Measurements from ENCODE around the gene COTL1.
A peak's percentile ranks its signal among the peaks of the same experiment; 100 is the strongest.

COTL1 gene

DNA sequence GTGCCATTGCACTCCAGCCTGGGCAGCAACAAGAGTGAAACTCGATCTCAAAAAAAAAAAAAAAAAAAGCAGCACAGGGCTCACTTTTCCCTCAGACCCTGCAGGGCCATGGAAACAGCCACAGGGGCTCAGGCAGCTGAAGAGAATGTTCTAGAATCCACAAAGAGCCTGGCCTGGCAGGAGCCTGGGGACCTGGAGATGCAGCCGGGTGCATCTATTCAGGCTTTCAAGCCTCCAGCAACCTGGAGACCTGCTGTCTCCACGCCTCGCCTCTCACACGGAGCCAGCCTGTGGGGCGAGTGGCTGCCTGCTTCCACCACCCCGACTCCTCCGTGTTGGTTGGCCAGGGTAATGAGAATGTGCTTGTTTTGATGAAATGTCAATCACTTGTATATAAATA lies 69.4 kb downstream of the COTL1 start:
- DNase-seq: peak in 1 of 5 donors; percentile 30

- no peak for DNase-seq
Observed at GRCh38 chr16:84547546-84548061, 70.3 kb downstream of the COTL1 start.

- DNase-seq: no peak
Observed at GRCh38 chr16:84546669-84547545, 71.0 kb downstream of the COTL1 start.

GRCh38 chr16:84545114-84545737 lies 72.7 kb downstream of the COTL1 start:
- DNase-seq: no peak

DNA sequence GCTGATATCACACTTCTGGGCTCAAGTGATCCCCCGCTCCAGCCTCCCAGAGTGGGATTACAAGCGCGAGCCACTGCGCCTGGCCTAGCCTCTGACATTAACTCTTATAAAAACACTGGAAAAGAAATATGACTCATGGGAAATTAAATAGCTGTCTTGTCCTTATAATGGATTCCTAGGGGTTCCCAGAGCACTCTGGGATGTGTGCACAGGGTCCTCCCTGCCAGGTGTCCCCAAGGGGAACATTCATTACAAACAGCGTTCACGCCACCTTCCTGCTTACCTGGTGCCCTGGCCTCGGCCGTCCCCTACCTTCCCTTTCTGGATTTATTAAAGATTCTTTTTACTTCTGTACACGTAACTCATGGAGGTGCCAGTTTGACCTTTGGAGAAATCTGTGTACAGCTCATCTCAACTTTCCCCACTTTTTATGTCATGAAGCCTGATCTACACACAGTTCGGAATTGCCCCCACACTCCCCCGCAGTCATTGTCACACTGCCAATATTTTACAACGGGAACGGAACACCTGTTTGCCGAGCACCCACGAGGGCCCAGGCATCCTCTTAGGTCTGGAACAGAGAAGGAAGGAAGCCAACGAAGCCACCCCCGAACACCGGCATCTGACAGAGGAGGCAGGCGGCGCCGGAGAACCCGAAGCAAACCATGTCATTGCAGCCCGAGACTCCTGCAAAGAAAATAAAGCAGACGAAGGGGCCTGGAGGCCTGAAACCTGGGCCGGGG lies 73.7 kb downstream of the COTL1 start:
- DNase-seq: no peak

DNA sequence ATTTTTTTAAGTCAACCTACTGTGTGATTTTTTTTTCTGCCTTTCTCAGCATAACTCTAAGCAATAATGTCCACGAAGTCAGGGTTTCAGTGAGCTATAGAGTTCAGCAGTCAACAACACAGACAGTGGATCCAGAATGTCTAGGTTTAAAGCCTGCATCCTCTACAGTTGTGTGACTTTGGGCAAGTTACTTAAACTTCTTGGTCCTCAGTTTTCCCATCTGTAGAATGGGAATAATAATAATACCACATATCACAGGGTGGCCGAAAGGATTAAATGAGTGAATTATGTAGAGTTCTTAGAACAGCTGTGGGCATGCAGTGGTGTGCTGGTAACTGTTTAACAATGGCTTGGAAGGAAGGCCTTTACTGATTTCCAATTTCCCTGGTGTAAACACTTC lies 74.6 kb downstream of the COTL1 start:
- DNase-seq: no peak

DNA sequence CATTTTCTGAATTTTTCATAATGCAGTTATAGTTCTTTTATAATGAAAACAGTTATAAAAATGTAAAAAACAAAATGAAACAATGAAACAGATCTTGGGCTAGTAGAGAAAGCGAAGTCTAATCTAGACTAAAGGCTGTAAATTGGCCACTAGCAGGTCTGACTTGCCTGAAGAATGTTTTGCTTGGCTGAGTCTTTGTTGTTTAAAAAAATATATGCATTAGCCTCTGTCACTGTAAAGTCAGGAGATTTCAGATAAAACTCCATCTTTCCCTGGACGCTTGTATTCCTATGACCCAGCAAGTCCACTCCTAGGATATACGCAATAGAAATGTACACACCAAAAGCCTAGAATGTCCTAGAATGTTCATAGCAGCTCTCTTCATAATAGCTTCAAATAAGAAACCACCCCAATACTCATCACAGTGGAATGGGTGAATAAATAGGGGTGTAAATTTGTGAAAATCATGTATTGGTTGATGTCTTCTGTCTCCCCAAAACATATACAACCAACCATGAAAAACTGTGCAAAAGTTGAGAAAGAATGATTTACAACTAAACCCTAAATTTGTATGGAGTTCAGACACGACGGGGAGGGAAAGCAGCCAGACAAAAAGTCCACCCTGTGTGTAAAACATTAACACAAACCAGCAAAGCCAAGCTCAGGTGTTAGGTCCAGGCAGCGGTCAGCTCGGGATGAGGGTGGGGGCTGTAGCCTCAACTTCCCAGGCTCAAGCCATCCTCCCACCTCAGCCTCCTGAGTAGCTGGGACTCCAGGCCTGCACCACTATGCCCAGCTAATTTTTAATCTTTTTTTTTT lies 75.7 kb downstream of the COTL1 start:
- DNase-seq: no peak

DNA sequence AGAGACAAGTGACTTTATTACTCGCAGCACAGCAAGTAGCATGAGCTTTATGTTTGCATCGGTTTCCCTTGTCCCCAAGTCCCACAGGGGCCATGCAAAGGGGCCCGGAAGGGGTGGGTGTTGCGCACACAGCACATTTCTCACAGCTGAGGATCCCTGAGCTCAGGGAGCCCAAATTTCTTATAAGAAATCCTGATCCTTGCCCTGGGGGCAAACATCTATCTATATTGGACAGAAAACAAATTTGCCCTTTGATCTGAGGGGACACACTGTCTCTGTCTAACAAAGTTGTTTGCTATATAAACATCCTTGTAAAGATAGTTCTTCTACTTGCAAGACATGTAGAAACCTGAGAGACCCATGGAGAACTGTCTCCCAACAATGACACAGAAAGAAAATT lies 77.7 kb downstream of the COTL1 start:
- no peak for DNase-seq

GRCh38 chr16:84538222-84538840 lies 79.5 kb downstream of the COTL1 start:
- no peak for DNase-seq

DNA sequence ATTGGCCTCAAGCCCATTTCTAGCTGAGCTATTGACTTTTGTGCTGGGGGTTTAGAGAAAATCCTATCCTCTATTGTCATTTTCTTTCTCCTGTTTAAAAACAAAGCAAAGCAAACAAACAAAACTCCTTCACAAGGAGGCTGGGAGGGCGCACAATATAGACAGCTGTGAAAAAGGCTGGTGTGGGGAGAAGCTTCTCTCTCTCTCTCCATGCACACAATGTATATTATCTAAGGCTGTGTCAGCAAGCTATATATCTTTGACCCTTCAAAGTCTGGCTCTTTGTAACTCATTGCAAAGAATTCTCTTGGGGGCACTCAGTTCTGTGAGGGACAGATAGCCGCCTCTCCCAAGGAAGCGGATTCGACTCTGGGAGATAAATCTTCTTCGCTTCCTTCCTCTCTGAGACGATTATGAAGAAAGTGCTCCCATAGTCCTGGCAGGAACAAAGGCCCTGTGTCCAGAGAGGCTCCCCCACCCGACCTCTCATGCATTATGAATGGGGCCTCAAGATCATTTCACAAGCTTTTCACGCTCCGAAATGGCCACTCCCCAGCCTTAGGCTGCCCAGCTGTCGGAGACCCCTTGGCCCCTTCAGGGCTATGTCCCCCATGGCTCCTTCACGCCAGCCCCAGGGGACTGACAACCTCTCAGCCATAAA lies 80.3 kb downstream of the COTL1 start:
- no peak for DNase-seq

DNA sequence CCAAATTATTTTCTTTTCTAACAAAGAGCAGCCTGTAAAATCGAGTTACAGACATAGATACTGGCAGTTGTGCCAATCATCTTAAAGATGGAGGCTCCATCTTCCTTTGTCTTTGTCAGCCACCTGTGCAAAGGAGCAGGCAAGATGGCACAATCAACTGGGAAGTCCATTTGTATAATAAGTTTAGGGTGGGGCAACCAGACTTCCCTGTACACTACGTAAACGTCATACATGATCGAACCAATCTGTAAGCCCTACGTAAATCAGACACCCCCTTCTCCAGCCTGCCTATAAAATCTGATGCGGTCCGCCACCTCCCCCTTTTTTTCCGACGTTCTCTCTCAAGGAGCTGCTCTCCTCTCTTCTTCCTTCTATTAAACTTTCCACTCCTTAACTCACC lies 82.0 kb downstream of the COTL1 start:
- no peak for DNase-seq

GRCh38 chr16:84535408-84535807 lies 82.5 kb downstream of the COTL1 start:
- no peak for DNase-seq

DNA sequence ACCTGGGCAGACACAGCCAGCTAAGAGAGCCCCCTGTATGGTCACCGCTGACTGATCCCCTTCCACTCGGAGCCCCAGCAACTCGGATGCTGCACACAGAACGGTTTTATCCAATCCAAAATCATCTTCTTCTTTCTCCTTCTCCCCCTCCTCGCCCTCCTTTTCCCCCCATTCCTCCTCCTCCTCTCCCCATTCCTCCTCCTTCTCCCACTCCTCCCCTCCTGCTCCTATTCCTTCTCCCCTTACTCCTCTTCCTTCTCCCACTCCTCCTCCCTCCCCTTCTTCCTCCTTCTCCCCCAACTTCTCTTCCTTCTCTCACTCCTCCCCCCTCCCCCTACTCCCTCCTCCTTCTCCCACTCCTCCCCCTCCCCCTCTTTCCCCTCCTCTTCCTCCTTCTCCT lies 83.1 kb downstream of the COTL1 start:
- no peak for DNase-seq

- no peak for DNase-seq
Observed at GRCh38 chr16:84532855-84533486, 84.9 kb downstream of the COTL1 start.

GRCh38 chr16:84532291-84532724 lies 85.6 kb downstream of the COTL1 start:
- no peak for DNase-seq

DNA sequence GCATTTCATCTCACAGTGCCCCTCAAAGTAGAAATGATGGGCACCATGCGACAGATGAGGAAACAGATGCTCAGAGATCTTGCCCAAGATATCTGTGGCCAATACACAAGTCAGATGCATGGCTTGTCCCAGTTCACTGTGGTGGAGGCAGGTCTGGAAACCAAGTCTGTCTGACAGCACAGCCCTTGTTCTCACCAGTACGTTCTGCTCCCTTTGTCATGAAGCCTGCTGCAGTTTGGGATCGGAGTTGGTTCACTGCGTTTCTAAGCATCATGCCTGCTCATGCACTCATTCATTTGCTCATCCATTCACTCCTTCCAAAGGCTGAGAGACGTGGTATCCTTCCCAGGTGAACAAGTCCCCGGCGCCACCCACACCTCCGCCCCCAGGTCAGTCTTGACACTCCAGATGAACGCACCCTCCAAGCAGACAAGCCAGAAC lies 86.2 kb downstream of the COTL1 start:
- DNase-seq: no peak

DNA sequence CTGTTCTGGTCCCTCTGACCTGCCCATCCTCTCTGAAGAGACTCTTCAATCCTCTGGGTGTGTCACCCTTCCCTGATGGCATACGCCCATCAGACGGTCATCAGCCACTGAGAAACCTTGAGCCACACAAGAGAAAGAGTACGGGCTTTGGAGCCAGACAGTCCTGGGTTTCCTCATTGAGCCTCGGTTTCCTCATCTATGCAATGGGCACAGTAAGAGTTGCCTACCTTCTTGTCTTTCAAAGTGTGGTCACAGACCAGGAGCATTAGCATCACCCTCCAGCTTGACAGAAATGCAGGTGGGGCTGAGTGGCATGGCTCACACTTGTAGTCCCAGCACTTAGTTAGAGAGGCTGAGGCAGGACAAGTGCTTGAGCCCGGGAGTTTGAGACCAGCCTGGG lies 87.3 kb downstream of the COTL1 start:
- no peak for DNase-seq

GRCh38 chr16:84529607-84530006 lies 88.3 kb downstream of the COTL1 start:
- DNase-seq: no peak

DNA sequence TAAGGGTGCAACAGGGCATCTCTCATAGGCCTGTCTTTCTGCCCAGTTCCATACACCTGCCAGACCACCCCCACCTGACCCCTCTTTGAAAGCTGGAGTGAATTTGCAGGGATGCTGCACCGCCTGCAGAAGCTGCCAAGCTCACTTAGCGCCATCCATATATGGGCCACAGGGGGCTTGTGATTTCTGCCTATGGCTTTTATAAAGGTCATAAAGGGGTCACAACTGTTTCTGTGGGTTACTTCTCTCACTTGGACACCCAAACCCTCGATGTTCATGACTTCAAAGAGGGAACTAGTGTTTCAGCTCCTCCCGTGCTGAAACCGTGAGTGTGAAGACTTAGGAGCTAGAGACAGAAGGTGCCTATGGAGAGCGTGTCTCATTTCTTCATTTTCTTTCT lies 89.6 kb downstream of the COTL1 start:
- no peak for DNase-seq

GRCh38 chr16:84527532-84528269 lies 90.2 kb downstream of the COTL1 start:
- DNase-seq: no peak
